ENCODE data around the gene HOXA2. TPM values are rescaled to one million over a fixed set of nuclear protein-coding genes. Genes with fewer than 3 reads are reported as not detected.

HOXA2 gene
- total and polyA plus RNA-seq, 7 donors, result 0.17 to 1.1 (median 0.42) TPM

- Histone ChIP-seq H3K27me3 (ENCODE audit: insufficient read depth in 3 of 3, low read length in 2 of 3) (no peaks in the 10 kb centered on the region), H3K36me3 (ENCODE audit: insufficient read depth in 1 of 2, low read depth in 1 of 2) (peaks cover 0 to 11% of the 10 kb centered on the region in 2 donors), H3K27ac (peak overlapping the region; percentile 64), H3K9me3 (no peaks in the 10 kb centered on the region), H3K4me3 (peak overlapping the region; percentile 46), H3K4me1 (peaks cover 19% of the 10 kb centered on the region)
- WGBS, 3 donors, result 59 to 72% (median 72%) methylated on average over 3 of the region's 3 CpGs
- intact Hi-C loops (cut with DNase I), result no loop called here
- DNase-seq, result no peak
- ATAC-seq, result no peak
- no peak for TF ChIP-seq CTCF (IDR thresholded peaks at IDR 0.05)
Measured at GRCh38 chr7:27118580-27118979, 16.1 kb upstream of the HOXA2 start.

DNA sequence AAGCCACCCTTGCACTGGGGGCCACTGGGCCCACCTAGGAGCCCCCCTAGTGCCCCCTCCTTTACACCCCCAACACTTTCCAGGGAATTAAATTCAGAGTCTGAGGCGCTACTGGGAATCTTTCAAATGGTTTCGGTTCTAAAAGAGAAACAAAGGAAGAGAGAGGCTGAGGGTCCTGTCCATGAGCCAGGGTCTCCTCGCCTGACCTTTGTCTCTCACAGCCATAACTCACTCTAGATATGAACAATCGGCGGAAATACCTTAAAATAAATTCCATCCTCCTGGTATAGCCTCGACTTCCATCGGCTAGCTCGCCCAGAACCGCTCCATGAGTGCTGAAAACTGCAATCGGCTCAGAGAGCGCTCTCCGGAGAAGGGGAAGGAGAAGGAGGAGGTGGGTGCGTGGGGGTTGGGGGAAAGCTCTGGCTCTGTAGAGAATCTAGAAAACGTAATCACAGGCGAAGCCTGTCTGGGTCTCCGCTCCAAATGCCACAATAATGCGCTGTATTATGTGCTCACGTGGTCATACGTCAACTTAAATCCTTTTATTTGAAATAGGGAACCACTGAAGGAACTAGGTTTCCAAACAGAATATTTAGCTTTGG lies 15.5 kb upstream of the HOXA2 start:
- TF ChIP-seq CTCF (IDR thresholded peaks at IDR 0.05), result no peak
- WGBS, 3 donors, result 60 to 76% (median 75%) methylated on average over 19 of the region's 19 CpGs
- peaks cover 0 to 11% of the 10 kb centered on the region in 2 donors for H3K36me3 ChIP-seq (ENCODE audit: insufficient read depth in 1 of 2, low read depth in 1 of 2)
- ATAC-seq, result no peak
- H3K9me3 ChIP-seq, result no peaks in the 10 kb centered on the region
- H3K4me3 ChIP-seq, result peak overlapping the region; percentile 46
- intact Hi-C loops (cut with DNase I), result no loop called here
- H3K27me3 ChIP-seq (ENCODE audit: insufficient read depth in 3 of 3, low read length in 2 of 3), result no peaks in the 10 kb centered on the region
- DNase-seq, result no peak
- H3K4me1 ChIP-seq, result peaks cover 22% of the 10 kb centered on the region
- peak overlapping the region; percentile 64 for H3K27ac ChIP-seq

- intact Hi-C loops (cut with DNase I), result no loop called here
- no peaks in the 10 kb centered on the region for H3K9me3 ChIP-seq
- no peak for TF ChIP-seq CTCF (IDR thresholded peaks at IDR 0.05)
- DNase-seq, result no peak
- peaks cover 0 to 8% of the 10 kb centered on the region in 2 donors for H3K36me3 ChIP-seq (ENCODE audit: insufficient read depth in 1 of 2, low read depth in 1 of 2)
- peak overlapping the region; percentile 46 for H3K4me3 ChIP-seq
- H3K4me1 ChIP-seq, result peaks cover 30% of the 10 kb centered on the region
- peak overlapping the region; percentile 64 for H3K27ac ChIP-seq
- WGBS, 3 donors, result 62 to 71% (median 70%) methylated on average over 12 of the region's 12 CpGs
- no peaks in the 10 kb centered on the region for H3K27me3 ChIP-seq (ENCODE audit: insufficient read depth in 3 of 3, low read length in 2 of 3)
- no peak for ATAC-seq
Measured at GRCh38 chr7:27116962-27117886, 14.7 kb upstream of the HOXA2 start.

DNA sequence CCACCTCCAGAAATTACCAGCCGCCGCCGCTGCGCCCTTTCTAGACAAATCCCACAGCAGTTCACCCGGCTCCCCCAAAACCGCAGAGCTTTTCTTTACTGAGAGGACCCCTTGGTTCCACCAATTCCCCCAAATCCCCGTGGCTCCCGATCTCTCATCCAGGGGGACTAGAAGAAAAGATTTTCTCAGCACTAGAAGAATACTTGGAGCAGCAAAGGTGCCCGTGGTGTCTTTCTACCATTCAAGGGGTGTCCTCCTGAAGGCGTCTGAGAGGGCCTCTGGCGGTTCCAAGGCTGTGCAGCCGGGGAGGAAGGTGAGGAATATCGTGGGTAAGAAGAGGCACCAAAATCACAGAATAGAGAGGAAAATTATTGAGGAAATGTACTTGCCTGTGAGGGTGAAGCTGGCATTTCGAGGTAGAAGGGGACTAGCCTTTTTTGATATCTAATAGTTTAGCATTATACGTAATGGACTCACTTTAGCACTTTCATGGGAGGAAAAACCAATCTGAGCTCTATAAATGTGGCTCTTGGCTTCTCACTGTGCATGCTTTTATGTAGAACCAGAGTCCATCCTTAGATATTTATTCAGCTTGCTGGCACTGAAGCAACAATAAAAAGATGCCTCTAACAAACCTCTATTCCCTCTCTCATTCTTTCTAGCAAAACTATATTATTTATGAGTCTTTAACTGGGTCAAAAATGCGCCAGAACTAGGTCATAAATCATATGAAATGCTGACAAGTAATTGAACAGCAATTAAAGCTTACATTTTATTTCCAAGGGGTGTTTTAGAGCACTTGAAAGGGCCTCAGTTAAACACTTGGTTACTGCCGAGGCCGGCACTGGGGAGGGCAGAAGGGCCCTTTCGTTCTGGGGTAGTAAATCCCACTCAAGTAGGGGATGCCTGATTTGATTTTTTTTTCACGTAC lies 13.8 kb upstream of the HOXA2 start:
- intact Hi-C loops (cut with DNase I), result no loop called here
- ATAC-seq (no peak), DNase-seq (no peak)
- WGBS, 3 donors, result 71 to 78% (median 74%) methylated on average over 20 of the region's 20 CpGs
- TF ChIP-seq CTCF (IDR thresholded peaks at IDR 0.05), result no peak
- Histone ChIP-seq H3K27ac (peak overlapping the region; percentile 64), H3K9me3 (no peaks in the 10 kb centered on the region), H3K4me3 (peak overlapping the region; percentile 46), H3K27me3 (ENCODE audit: insufficient read depth in 3 of 3, low read length in 2 of 3) (no peaks in the 10 kb centered on the region), H3K4me1 (peaks cover 34% of the 10 kb centered on the region), H3K36me3 (ENCODE audit: insufficient read depth in 1 of 2, low read depth in 1 of 2) (peaks cover 0 to 2% of the 10 kb centered on the region in 2 donors)

All from psoas muscle (tissue), 8 donors.